NB4 (cell line): ENCODE data around the gene LY6G6F.

Experiments
- CTCF ChIP-seq: IDR thresholded peaks from one replicate; pipeline ENCODE4 v1.5.1; 2012; ENCODE audit warnings: low read depth, low read length
- MYC ChIP-seq: IDR thresholded peaks from 2 replicates; pipeline ENCODE4 v1.6.1; 2011; ENCODE audit warnings: low read depth, low read length
- POLR2A ChIP-seq: IDR thresholded peaks from 2 replicates; pipeline ENCODE4 v1.6.1; 2011; ENCODE audit warnings: mild to moderate bottlenecking; ENCODE audit not compliant: insufficient read length; ENCODE audit errors: extremely low read depth
- TF ChIP-seq, protein P1 (sequence below): IDR thresholded peaks from 2 replicates; pipeline ENCODE4 v1.6.1; 2011; ENCODE audit warnings: low read depth, low read length

DNA sequence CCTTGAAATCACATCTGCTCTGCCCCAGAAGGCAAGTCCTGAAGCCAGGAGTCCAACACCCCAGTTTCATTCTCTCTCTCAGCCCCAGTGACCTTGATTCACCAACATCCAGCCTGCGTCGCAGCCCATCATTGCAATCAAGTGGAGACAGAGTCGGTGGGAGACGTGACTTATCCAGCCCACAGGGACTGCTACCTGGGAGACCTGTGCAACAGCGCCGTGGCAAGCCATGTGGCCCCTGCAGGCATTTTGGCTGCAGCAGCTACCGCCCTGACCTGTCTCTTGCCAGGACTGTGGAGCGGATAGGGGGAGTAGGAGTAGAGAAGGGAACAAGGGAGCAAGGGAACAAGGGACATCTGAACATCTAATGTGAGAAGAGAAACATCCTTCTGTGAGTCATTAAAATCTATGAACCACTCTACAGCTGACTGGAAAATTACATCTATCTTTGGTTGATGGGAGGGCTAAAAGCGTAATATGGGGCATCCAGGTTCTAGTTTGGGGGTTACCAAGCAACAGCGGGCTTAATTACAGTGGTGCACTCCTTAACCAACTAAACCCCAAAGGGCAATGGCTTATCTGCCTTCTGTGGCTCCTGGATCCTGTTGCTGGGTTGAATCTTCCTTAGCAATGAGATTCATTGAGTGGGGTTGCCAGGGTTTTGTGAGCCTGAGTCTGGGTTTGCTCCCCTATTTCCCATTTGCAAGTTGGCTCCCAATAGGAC lies 11.0 kb downstream of the LY6G6F start:
- TF ChIP-seq CTCF = no peak
- no peak for TF ChIP-seq MYC
- no peak for TF ChIP-seq POLR2A
- TF ChIP-seq, protein P1, sequence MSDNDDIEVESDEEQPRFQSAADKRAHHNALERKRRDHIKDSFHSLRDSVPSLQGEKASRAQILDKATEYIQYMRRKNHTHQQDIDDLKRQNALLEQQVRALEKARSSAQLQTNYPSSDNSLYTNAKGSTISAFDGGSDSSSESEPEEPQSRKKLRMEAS = no peak
